ENCODE data around the gene FAF1. TPM values are rescaled to one million over a fixed set of nuclear protein-coding genes. Genes with fewer than 3 reads are reported as not detected.
A peak's percentile ranks its signal among the peaks of the same experiment; 100 is the strongest.
"Not testable (repeated sequence)": the region's sequence is repeated elsewhere in the genome, so short reads cannot be mapped to it uniquely, and the experiment has no call there.

FAF1 gene
- 35.2 and 39.6 TPM in 2 replicates for total RNA-seq
- 40.0 and 41.6 TPM in 2 replicates for polyA plus RNA-seq
- polyA plus RNA-seq (2012), result 54.3 and 64.6 TPM in 2 replicates
- 9.7 and 14.9 TPM in 2 replicates for polyA minus RNA-seq (ENCODE audit: low replicate concordance)

DNA sequence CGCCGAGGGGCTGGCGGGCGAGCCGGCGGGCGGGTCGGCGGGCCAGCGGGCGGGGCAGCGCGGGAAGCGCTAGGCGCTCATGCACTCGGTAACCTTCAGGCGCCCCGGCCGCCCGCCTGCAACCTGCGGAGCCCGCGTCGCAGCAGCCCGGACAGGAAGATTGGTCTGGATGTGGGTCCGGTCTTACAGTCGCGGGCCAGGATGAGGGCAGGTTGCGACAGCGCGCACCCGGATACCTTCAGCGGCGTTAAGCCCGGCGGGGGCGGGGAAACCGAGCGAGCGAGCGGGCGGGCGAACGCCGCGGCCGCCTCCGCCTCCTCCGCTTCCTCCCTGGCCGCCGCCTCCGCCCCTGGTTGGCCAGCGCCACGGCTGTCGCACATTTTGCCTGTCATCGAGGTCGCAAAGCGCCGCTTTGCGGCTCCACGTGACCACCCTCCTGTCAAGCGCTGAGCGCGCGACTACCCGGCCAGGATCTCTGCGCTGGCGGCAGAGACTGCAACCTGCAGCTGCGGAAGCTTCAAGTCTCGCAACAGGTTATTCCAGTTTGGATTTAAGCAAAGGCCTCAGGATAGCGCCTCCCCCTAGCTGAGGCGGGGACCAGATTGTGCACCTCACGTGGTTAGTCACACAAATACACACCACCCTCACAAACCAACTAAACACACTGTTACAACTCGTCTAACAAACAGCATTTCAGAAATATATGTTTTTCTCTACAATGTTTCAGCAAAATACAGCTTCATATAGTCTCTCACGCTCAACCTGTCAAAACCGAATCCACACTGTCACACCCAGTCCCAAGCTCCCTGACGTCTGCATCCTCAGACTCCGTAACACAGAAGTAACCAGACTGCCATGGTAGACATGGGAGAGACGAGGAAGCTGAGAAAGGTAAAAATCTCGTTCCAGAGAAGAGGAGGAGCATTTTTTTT is at the start of gene FAF1:
Gene FAF1 (minus strand): TSS at position 355 of the 932 bp plus-strand sequence. CDS start 456 bp downstream, outside the sequence.
- H3K9ac ChIP-seq (ENCODE audit: insufficient read depth, low read length), result peak within 1 kb of the TSS; percentile 77
- peak within 1 kb of the TSS; percentile 85 to 97 (median 96) for H3K4me3 ChIP-seq (replicated peaks in 1 of 4; ENCODE audit: control extremely low read depth in 1 of 4, insufficient read depth in 1 of 4, low read depth in 3 of 4, low read length in 4 of 4)
- H2AFZ ChIP-seq (ENCODE audit: low read length), result peak within 1 kb of the TSS; percentile 96
- H3K79me2 ChIP-seq (ENCODE audit: control insufficient read depth, insufficient read depth, low read length), result peaks cover 29% of the 10 kb centered on the region
- no peaks in the 10 kb centered on the region for H3K9me3 ChIP-seq (ENCODE audit: control insufficient read depth, insufficient read depth, low read depth, low read length)
- H3K27me3 ChIP-seq (ENCODE audit: control insufficient read depth, insufficient read depth, low read length), result no peaks in the 10 kb centered on the region
- H3K36me3 ChIP-seq (ENCODE audit: control insufficient read depth, insufficient read depth, low read length), result no peaks in the 10 kb centered on the region
- peak within 1 kb of the TSS; percentile 82 for H3K27ac ChIP-seq (ENCODE audit: insufficient read depth, low read length)
- H4K20me1 ChIP-seq (ENCODE audit: control insufficient read depth, extremely low read depth, insufficient read depth, low read length), result no peaks in the 10 kb centered on the region
- TF ChIP-seq, protein P1, sequence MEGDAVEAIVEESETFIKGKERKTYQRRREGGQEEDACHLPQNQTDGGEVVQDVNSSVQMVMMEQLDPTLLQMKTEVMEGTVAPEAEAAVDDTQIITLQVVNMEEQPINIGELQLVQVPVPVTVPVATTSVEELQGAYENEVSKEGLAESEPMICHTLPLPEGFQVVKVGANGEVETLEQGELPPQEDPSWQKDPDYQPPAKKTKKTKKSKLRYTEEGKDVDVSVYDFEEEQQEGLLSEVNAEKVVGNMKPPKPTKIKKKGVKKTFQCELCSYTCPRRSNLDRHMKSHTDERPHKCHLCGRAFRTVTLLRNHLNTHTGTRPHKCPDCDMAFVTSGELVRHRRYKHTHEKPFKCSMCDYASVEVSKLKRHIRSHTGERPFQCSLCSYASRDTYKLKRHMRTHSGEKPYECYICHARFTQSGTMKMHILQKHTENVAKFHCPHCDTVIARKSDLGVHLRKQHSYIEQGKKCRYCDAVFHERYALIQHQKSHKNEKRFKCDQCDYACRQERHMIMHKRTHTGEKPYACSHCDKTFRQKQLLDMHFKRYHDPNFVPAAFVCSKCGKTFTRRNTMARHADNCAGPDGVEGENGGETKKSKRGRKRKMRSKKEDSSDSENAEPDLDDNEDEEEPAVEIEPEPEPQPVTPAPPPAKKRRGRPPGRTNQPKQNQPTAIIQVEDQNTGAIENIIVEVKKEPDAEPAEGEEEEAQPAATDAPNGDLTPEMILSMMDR (conservative IDR thresholded peaks at IDR 0.05 in 1 of 2, IDR thresholded peaks at IDR 0.05 in 1 of 2; ENCODE audit: low read depth in 1 of 2, low read length in 2 of 2), result peak in 1 of 2 donors; percentile 6
- TF ChIP-seq EZH2 (IDR thresholded peaks at IDR 0.05; ENCODE audit: low read length, missing control alignments), result no peak
- peak; percentile 96 for DNase-seq (ENCODE audit: low read depth in 2 of 2)
- peak within 1 kb of the TSS; percentile 100 for H3K4me2 ChIP-seq (ENCODE audit: extremely low read depth, insufficient read depth, low read length)
- H3K4me1 ChIP-seq (ENCODE audit: control insufficient read depth, extremely low read depth, insufficient read depth, low read length), result peaks cover 5% of the 10 kb centered on the region

DNA sequence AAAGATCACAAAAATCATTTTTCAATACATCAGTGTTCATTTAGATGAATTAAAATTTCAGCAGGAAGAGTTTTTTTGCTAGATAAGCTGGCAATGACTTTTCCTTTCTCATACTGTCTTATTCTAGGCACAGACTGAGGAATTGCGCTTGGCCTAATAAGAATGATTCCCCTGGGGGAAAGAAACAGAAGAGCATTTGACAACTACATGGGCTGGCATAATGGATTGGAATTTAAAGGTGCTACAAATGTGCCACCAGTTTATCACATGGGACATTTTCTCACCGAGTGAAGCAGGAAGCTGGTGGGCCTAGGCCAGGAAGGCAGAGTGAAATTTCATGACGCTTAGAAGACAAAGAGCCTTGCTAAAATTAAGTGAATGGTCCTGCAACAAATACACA is 49.3 kb upstream of the FAF1 start:
- no peaks in the 10 kb centered on the region for H3K4me1 ChIP-seq (ENCODE audit: control insufficient read depth, extremely low read depth, insufficient read depth, low read length)
- H3K27me3 ChIP-seq (ENCODE audit: control insufficient read depth, insufficient read depth, low read length), result no peaks in the 10 kb centered on the region
- no peak overlapping the region for H3K4me3 ChIP-seq (replicated peaks in 1 of 4; ENCODE audit: control extremely low read depth in 1 of 4, insufficient read depth in 1 of 4, low read depth in 3 of 4, low read length in 4 of 4)
- H4K20me1 ChIP-seq (ENCODE audit: control insufficient read depth, extremely low read depth, insufficient read depth, low read length), result no peaks in the 10 kb centered on the region
- no peaks in the 10 kb centered on the region for H3K36me3 ChIP-seq (ENCODE audit: control insufficient read depth, insufficient read depth, low read length)
- DNase-seq (ENCODE audit: low read depth in 2 of 2), result no peak
- no peaks in the 10 kb centered on the region for H3K9me3 ChIP-seq (ENCODE audit: control insufficient read depth, insufficient read depth, low read depth, low read length)
- no peak overlapping the region for H2AFZ ChIP-seq (ENCODE audit: low read length)
- no peak overlapping the region for H3K9ac ChIP-seq (ENCODE audit: insufficient read depth, low read length)
- H3K27ac ChIP-seq (ENCODE audit: insufficient read depth, low read length), result no peak overlapping the region
- TF ChIP-seq, protein P1 (conservative IDR thresholded peaks at IDR 0.05 in 1 of 2, IDR thresholded peaks at IDR 0.05 in 1 of 2; ENCODE audit: low read depth in 1 of 2, low read length in 2 of 2), result no peak
- no peak for TF ChIP-seq EZH2 (IDR thresholded peaks at IDR 0.05; ENCODE audit: low read length, missing control alignments)
- no peak overlapping the region for H3K4me2 ChIP-seq (ENCODE audit: extremely low read depth, insufficient read depth, low read length)
- H3K79me2 ChIP-seq (ENCODE audit: control insufficient read depth, insufficient read depth, low read length), result no peaks in the 10 kb centered on the region

DNA sequence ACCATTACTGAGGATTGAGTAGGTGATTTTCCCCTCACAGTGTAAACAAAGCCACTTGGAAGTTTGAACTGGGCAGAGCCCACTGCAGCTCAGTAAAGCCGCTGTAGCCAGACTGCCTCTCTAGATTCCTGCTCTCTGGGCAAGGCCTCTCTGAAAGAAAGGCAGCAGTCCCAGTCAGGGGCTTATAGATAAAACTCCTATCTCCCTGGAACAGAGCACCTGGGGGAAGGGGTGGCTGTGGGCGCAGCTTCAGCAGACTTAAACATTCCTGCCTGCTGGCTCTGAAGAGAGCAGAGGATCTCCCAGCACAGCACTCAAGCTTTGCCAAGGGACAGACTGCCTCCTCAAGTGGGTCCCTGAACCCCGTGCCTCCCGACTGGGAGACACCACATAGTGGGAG is 45.5 kb upstream of the FAF1 start:
- H3K36me3 ChIP-seq (ENCODE audit: control insufficient read depth, insufficient read depth, low read length); H3K79me2 ChIP-seq (ENCODE audit: control insufficient read depth, insufficient read depth, low read length); H3K9me3 ChIP-seq (ENCODE audit: control insufficient read depth, insufficient read depth, low read depth, low read length); H2AFZ ChIP-seq (ENCODE audit: low read length); H3K27ac ChIP-seq (ENCODE audit: insufficient read depth, low read length); H3K4me1 ChIP-seq (ENCODE audit: control insufficient read depth, extremely low read depth, insufficient read depth, low read length); H3K27me3 ChIP-seq (ENCODE audit: control insufficient read depth, insufficient read depth, low read length); H3K4me2 ChIP-seq (ENCODE audit: extremely low read depth, insufficient read depth, low read length); H3K9ac ChIP-seq (ENCODE audit: insufficient read depth, low read length); H3K4me3 ChIP-seq (replicated peaks in 1 of 4; ENCODE audit: control extremely low read depth in 1 of 4, insufficient read depth in 1 of 4, low read depth in 3 of 4, low read length in 4 of 4); DNase-seq (ENCODE audit: low read depth in 2 of 2); H4K20me1 ChIP-seq (ENCODE audit: control insufficient read depth, extremely low read depth, insufficient read depth, low read length): not testable (repeated sequence)
